GM18858 (cell line): Measurements from ENCODE around the gene WNT3A.

Experiments used
- ATAC-seq: cut with Tn5 transposase; IDR thresholded peaks from one replicate; pipeline ENCODE4 v1.9.1; 2021; ENCODE audit not compliant: unreplicated experiment

WNT3A gene

DNA sequence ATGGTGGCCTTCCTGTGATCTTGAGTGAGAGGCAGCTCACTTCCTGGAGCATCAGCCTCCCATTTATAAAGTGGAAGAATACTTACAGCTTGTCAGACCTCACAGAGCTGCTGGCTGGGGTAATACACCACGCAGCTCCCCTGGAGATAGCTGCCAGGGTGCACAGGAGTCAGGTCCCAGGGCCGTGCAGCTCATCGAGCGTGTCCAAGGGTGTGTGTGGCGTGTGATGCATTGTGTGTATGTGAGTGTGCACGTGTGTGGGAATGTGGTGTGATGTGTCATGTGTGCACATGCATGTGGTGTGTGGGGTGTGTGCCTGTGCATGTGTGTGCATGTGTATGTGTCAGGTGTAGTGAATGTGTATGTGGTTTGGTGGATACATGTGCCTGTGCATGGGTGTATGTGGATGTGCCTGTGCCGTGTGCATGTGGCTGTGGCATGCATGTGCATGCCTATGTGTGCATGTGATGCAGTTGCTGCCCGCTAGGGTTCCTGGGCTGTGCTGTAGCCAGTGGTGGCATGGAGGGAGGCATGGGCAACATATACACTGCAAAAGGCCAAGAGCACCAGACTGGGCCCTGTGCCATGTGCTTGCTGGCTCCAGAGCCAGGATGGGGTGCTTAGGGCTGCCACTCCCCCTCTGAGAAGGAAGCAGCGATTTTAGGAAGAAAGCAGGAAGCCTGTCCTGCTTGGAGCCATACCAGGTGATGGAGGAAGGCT, 24.6 kb downstream of the WNT3A start:
- ATAC-seq, result no peak

DNA sequence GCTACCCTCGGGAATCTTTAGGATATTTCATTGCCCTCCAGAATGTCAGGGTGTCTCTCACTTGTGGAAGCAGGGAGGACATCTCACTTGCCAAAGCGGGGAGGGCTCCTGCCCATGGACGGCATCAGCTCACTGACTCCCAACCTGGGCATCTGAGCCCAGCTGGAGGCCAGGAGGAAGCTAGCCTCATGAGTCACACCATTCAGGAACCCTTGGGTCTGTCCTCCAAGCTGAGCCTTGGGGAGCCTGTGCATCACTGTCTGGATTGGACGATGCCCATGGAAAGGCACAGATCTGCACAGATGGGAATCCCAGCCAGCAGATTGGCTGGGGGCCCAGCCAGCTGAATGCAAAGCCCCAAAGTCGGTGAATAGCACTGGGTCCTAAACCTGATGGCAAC, 25.2 kb downstream of the WNT3A start:
- ATAC-seq, result no peak

DNA sequence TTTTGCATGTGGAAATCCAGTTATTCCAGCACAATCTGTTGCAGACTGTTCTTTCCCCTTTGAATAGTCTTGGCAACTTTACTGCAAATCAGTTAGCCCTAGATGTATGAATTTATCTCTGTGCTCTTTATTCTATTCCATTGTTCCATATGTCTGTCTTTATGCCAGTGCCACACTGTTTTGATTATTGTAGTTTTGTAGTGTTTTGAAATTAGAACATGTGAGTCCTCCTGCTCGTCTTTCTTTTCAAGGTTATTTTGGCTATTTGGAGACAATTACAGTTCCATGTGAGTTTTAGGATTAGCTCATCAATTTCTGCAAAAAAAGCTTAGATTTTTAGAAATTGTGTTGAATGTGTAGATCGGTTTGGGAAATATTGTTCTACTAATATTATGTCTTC, 26.6 kb downstream of the WNT3A start:
- ATAC-seq, result no peak

DNA sequence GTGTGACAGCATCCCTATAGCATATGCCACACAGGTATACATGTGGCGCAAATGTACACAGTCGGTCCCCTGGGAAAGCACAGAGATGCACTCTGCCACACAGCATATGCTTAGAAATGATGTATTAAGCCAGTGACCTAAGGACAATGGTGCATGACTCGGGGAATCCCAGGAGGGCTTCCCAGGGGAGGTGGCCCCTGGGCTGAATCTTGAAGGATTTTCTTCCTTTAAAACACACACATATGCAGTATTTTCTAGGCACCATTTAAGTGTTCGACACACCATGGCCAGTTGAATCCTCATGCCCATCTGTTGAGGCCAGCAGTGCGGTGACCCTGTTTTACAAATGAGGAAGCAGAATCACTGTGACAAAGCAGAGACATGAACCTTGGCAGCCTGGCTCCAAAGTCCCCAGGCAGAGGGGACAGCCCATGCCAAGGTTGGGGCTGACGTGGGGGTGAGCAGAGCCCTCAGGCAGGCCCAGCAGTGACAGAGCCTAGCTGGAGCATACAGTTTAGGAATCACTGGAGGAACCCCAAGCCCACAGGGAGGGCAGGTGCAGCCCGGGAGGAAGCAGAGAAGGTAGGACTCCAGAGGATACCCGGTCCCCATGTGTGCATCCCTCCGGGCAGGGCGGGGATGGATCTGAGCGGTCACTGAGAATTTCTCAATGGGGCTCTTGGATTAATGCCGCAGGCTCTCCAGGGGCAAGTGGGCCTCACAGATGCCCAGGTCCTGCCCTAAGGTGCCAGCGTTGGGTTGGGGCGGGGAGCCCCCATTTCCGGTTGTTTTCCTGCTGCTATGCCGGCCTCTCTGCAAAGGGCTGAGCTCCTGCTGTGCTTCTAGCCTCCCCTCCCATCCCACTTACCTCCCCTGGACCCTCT, 28.4 kb downstream of the WNT3A start:
- ATAC-seq, result no peak

DNA sequence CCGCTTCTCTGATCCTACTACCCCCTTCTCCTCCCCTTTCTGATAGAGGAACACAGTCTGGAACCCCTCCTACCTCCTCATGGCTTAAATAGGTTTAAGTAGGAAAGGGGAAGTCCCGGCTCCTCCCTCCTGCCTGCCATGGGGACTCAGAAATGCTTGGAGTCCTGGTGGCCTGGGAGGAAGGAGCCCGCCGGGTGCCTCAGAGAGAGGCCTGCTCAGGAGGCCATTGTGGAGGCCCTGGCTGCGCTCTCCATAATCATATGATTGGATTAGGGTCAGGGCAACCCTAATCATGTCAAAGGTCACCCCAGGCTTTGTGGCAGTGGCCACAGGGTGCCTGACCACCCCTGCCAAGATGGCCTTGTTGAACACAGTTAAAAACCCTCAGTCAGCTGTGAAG, 29.0 kb downstream of the WNT3A start:
- no peak for ATAC-seq

DNA sequence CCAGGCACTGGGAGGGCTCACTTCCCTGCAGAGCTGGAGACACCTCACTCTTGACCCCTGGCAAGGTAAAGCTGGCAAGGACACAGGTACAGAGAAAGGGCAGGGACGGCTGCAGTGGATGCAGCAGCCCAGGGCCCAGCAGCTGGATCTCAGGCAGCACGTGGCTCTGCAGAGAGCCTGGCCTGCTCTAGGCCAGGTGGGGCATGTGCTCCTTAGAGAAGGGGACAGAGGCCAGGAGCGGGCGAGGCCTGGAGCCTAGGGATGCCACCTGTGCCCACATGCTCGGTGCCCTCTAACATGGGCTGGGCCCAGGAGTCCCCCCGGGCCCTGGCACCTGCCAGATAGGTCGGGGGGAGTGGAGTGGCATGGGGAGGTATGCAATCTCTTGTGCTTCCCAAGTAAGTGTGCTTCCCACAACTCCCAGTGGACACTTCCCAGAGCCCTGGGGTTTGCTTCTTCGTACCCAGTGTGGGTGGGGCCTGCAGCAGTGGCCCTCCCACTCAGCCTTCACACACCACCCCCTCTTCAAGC, 30.0 kb downstream of the WNT3A start:
- no peak for ATAC-seq

DNA sequence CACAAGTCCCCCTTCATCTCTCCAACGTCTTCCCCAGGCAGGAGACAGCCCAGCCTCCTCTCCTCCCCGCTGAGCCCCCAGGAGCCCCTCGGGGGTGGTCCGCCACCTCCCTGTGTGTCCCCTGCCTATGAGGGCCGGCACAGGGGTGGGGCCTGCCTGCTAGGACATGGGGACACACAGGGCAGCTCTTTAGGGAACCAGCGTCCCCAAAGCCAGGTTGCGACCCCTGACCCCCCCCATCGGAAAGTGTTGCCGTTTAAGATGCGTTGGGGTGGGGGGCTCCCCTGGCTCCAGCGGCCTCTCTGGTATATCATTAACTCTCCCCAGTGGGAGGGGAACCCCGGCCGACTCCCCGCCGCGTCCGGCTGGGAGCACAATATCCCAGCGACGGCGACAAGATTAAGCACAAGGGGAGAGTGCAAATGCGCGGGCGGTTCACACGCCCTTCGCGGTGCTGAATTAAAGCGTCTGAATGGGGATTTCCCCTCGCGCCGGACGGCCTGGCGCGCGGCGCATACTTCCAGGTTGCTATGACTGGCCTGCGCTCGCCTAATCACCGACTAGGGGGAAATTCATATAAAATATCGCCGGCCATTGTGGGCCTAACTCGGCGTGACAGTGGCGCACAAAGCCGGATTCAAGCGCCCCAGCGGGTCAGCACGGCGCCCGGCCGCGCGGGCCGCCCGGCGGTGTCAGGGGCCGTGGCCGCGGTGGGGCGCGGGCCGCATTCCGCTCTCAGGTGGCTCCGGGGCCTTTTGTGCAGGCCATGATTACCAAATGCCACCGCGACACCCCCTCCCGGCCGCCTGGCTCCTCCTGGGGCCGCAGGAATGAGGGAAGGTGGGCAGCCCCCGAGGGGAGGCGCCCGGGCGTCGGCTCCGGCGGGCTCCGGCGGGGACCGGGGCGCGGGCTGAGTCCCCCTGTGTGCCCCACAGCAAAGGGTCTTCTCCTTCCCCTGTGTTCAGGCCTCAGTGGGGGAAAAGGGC, 30.9 kb downstream of the WNT3A start:
- peak; percentile 87 for ATAC-seq

DNA sequence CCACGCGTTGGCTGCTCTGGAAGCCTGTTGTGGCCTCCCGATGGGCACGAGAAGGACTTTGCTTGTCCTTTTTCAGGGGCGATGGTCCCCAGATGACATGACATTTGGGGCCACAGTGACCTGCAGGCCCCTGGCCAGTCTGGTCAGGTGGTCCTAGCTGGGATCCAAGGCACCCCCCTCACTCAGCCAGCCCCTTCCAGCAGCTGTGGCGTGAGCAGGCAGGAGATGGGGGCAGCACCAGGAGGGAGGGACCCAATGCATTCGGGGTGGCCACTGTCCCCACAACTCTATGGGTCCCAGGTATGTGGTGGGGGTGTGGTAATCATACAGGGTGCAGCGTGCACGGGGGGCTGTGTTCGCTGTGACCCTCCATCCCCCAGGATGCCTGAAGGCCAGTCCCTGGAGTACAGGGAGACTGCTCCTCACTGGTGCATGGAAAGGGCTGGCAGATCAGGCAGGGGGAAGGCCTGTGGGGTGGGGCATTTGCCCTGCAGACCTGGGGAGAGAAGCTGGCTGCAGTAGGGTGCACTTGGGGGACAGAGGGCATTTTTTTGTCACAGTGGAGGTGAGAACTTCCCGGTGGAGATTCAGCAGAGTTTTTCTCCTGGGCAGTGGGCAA, 31.7 kb downstream of the WNT3A start:
- no peak for ATAC-seq

DNA sequence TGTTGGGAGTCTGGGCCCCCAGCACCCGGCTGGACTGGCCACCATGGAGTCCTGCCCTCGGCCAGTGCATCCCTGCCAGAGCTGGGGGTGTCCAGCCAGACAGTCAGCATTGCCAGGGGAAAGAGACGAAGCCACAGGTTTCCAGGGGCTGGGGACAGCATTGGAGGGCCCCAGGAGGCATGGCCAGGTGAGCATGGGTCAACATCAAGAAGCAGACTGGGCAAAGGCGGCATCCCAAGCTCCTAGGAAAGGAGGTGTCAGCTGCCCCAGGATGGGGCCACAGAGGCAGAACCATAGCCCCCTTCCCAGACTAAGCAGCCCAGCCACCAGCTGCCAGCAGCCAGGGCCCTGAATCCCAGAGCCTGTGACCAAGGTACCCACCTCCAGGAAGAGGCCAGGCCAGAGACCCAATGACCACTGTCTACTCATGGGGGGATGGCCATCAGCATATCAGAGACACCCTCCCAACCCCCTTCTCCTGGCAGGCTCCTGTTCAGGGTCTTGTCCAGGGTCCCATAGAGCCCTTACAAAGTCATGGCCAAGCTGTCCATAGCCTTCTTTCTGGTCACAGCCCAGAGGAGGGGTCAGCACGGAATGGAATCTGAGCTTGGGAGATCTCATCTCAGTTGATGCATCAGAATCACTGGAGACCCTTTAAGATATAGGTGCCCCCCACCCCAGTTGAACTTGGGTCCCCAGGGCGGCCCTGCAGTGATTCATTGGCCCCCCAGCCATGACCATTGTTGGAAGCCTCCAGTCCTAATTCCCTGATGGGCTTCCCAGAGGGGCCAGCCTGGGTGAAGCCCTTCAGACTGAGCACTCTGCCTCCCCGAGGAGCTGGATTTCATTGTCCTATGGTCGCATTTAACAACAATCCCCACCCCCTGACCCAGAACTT, 32.5 kb downstream of the WNT3A start:
- no peak for ATAC-seq

DNA sequence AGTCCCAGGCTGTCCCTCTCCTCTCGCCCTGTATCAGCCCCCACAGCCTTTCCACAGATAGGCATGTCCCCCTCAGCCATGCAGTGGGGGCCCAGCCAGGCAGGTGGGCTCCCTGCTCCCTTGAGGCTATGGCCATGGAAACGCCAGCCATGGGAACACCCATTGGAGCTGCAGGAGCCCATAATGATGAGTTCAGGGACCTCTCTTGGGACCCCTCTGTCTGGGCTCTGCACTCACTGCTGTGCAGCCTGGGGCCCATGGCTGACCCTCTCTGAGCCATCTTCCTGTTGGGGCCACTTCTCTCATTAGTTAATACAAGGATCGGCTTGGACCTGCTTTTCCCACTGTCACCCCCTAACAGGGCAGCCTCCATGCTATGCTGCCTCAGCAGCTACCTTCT, 33.2 kb downstream of the WNT3A start:
- no peak for ATAC-seq

DNA sequence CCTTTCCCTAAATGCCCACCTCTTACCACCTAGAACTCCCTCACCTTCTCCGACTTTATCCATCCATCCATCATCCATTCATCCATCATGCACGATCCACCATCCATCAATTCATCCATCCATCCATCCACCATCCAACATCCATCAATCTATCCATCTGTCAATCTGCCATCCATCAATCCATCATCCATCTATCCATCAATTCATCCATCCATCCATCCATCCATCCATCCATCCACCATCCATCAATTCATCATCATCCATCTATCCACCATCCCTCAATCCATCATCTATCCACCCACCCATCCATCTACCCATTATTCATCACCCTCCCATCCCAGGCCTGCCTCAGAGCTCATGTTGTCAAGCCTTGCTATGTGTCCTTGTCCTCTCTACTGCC, 34.5 kb downstream of the WNT3A start:
- ATAC-seq, result no peak

DNA sequence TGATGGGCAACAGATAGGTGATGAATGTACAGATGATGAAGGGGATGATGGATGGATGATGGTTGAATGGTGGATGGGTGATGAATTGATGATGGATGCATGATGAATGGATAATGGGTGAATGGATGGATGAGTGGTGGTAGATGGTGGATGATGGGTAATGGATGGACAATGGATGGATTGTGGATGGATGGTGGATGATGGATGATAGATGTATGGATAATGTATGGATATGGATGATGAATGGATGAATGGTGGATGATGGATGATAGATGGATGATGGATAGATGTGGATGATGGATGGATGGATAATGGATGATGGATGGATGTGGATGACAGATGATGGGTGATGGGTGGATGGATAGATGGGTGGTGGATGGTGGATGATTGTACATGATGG, 35.7 kb downstream of the WNT3A start:
- ATAC-seq, result no peak

DNA sequence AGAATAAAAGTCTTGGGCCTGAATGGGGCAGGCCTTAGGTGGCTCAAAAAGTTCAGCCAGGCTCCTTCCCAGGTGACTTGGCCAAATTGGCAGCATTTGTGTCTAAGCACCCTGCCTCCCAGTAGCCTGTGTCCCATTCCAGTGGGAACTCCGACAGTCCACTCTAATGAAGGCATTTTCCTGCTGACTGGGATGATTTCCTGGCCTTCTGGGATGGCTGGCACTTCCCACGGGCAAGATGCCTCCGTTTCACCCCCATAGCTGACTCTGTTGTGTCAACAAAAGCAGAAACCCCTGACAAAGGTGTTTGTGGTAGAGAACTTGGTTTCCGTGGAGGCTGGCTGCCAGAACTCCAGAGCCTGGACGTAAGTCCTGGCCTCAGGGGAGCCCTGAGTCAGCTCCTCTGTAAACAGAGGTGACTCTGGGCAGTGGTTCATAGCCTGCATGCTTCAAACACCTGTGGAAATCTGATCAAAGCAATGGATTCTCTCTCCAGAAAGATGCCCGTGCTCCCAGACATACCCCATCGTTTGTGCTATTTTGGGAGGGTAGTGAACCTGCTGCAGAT, 36.6 kb downstream of the WNT3A start:
- no peak for ATAC-seq

DNA sequence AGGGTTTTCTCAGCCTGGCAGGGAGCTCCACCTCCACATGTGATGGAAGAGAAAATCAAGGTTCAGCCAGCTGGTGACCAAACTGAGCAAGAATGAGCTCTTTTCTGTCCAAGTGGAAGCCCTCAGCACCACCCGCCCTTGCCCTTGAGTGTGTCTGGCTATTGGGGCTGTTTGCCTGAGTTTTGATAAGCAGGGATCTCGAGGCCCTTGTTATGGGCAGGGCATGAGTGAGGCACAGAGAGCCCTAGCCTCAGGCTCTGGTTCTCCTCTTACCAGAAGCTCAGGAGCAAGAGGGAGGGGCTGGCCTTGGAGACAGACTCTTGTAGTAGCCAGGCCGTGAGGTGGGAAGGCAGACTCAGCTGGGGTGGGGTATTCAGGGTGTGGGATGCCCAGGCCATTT, 38.2 kb downstream of the WNT3A start:
- ATAC-seq, result no peak

DNA sequence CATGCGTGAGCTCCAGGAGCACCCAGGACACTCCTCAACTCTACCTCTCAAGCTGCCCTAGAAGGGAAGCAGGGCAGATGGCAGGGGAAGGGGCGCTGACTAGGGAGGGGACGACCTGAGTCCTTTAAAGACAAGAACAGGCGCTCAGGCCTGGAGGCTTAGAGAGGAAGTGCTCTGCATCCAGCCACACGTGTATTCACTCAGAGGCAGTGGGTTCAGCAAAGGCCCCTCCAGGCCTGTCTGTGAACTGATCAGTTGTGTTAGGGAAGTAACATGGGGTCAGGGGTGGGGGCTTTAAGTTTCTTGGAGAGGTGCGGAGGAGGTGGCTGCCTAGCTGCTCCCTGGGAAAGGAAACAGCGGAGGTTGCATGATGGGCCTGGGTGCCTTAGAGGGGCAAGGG, 38.6 kb downstream of the WNT3A start:
- no peak for ATAC-seq

DNA sequence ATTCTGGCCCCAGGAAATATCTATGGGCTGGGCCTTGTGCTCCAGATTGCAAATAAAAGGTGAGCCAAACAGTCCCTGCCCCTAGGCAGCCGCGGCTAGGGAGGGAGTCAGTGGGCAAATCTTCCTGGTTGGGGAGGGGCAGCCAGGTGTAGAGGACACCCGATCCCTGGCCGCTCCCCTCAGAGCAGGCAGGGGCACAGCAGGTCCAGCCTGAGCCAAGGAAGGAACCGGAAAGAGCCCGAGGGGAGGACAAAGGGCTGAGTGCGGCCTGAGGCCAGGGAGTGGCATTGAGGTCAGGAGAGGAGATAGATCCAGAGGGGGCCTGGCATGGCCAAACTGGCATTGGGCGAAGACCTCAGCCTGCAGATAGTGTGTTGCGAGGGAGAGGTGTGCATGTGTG, 39.1 kb downstream of the WNT3A start:
- no peak for ATAC-seq

DNA sequence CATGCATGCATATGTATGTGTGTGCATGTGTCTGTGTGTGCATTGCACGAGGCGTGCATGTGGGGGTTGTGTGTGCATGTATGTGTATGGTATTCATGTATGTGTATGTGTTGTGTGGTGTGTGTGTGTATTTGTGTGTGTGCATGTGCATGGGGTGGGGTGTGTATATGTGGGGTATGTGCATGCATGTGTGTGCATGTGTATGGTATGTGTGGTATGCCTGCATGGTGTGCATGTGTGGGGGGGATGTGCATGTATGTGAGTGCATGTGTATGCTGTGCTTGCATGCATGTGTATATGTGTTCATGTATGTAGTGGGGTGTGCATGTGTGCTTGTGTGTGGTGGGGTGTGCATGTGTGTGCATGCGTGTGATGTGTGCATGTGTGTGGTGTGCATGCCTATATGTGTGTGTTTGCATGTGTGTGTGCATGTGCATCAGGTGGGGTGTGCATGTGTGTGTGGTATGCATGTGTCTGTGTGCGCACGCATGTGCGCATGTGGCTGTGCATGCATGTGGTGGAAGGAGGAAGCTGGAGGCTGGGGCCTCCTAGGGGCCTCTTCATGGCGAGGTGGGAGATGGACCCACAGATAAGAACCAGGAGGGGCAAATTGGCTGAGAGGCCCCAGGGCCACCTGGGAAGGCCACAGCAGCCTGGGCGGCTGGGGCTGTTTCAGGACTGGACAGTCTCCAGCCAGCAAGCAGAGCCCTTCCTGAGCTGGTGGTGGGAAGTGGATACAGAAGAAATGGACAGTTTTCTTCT, 39.8 kb downstream of the WNT3A start:
- ATAC-seq, result no peak

DNA sequence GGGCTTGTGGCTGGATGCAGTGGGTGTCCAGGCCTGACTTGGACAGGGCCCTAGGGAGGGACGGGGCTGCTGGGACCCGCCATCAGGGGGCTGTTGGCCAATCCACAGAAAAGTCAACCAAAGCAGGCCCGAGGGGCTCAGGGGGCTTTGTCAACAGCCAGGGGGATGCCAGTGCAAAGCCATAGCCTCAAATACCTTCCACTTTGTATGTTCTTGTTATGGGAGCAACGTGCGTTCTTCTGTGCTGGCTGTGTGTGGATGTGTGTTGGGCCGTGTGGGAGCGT, 40.3 kb downstream of the WNT3A start:
- ATAC-seq, result no peak

DNA sequence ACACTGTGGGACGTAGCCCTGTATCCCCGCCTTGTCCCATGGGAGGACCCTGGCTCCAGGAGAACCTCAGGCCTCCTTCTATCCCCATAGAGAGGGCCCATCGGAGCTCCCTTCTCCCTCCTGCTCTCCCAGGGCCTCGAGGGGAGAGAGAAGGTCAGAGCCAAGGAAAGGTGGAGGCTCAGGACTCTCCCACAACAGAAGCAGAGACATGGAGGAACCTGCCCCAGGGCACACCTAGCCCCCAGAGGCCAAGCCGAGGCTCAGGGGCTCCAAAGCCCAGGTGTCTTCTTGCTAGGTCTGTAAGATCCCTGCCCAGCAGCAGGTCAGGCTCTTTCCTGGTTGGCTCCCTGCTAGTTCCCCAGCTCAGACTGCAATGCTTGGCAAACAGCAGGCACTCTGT, 41.3 kb downstream of the WNT3A start:
- no peak for ATAC-seq
